Measurements from ENCODE around the gene S100Z.

GRCh38 chr5:76807296-76807695 lies 42.5 kb upstream of the S100Z start:
- TF ChIP-seq CTCF (IDR thresholded peaks at IDR 0.05) (no peak), POLR2A (IDR thresholded peaks at IDR 0.05) (no peak)
